ENCODE measurements around the gene SFXN3. TPM values are rescaled to one million over a fixed set of nuclear protein-coding genes. Genes with fewer than 3 reads are reported as not detected.

SFXN3 gene, protein sequence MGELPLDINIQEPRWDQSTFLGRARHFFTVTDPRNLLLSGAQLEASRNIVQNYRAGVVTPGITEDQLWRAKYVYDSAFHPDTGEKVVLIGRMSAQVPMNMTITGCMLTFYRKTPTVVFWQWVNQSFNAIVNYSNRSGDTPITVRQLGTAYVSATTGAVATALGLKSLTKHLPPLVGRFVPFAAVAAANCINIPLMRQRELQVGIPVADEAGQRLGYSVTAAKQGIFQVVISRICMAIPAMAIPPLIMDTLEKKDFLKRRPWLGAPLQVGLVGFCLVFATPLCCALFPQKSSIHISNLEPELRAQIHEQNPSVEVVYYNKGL
- 13.4 and 36.6 TPM in 2 replicates for total RNA-seq

DNA sequence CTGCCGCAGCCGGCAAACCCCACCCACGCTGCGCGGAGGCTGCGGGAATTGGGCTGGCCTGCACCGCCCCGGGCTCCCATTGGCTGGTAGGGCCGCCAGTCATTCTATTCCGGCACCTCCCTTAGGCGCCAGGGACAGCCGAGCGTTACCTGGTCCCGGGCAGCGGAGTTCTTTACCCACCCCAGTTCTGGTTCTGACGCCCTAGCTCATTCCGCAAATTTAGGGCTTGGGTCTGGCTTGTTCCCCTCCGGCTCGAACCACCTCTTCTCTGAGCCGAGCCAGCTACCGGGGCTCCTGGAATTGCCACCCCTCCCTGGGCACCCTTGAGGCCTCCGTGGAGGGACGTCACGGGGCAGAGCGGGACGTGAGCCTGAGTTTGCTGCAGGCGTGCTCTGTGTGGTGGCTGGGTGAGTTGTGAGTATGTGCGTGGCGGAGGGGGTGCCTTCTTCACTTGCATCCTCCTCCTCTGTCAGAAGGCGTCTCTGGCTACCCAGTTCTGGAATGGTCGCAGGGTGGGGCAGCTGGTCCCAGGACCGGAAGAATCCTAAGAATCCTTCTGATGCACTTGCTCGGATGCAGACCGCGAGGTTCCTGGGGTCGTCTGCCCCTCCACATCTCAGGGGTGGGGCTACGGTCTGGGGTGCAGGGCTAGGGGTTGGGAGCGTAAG lies at the start of gene SFXN3, which contains the start of gene PDZD7:
Gene SFXN3, plus strand, starts transcription at position 107 of the 668 bp plus-strand sequence. CDS start 3,461 bp downstream, outside the sequence.
Gene PDZD7, minus strand, starts transcription at position 2 of the 668 bp plus-strand sequence. CDS start 910 bp downstream, outside the sequence.

DNA sequence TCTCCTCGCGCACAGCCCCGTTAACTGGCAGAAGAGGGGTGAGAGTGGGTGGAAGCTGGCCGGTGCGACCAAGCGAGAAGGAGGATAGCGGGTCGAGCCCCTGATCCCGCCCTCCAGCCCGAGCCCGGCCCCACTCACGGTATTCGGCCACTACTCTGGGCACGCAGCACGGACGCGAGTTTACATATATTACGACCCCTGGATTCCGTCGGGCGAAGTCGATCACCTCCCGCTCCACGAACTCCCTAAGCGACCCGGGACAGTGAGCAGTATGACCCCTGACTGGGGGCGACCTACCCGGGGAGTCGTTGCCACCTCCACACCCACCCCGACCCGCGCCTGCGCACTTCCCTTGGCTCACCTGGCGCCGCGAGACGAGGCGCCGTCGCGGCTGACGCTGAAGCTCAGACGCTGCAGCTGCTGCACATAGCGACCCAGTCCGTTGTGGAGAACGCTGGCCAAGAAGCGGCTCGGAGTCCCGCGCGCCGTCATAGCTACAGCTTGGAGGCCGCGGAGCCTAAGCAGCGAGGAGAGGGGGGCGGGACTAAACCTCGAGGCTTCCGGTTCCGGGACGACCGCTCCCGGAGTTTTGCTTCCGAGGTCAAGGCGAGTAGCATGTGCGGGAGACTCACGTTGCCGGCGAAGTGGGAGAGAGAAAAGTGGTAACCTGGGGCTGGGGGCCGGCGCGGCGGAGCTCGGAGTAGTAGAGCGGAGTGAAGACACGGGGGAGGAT lies 43.9 kb upstream of the SFXN3 start, which contains the start of the genes MRPL43 and TWNK:
Gene MRPL43, minus strand, starts transcription at position 546 of the 733 bp plus-strand sequence. Its CDS starts 54 bp downstream, at position 492.
Gene TWNK, plus strand, starts transcription at position 592 of the 733 bp plus-strand sequence. CDS start 668 bp downstream, outside the sequence.

DNA sequence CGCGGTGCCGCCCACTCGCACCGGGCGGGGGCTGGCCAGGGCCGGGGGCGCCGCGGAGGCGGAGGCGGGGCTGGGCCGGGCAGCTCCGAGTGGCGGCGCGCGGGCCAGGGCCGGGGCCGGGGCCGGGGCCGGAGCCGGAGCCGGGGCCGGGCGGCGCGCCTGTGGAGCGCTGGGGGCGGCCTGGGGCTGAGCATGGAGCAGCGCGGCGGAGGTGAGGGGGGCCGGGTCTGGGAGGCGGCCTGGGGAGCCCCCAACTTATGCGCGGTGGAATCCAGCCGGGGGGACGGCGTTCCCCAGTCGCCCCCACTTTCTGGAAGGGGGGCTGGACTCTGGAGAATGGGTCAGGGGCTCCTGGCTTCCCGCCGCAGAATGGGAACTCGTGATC lies 31.3 kb upstream of the SFXN3 start, which contains the start of gene LZTS2:
Gene LZTS2, plus strand, starts transcription at position 67 of the 385 bp plus-strand sequence. CDS start 2,731 bp downstream, outside the sequence.

DNA sequence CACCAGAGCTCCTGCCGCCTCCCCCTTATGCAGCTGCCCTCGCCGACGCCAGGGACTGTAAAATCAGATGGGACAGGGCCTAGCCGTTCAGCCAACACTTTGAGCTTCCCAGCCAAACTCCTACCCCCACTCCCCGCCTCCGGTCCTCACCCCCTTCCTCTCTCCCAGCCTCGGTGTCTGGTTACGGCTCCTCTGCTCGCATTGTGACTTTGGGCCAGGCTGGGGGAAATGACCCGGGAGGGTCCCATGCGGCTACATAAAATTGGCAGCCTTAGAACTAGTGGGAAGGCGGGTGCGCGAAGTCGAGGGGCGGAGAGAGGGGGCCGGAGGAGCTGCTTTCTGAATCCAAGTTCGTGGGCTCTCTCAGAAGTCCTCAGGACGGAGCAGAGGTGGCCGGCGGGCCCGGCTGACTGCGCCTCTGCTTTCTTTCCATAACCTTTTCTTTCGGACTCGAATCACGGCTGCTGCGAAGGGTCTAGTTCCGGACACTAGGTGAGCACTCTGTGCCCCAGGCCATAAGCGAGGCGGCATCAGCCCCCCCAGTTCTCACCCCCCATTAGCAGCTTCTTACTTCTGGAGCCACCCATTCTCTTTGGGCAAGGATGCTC lies 30.7 kb downstream of the SFXN3 start, which contains the start of gene KAZALD1:
Gene KAZALD1, plus strand, starts transcription at position 366 of the 608 bp plus-strand sequence. CDS start 604 bp downstream, outside the sequence.

Other genes with a start within 250 kb of the SFXN3 start
- gene SLF2, start 118.3 kb upstream of the SFXN3 start, total RNA-seq = 11.6 and 23.0 TPM in 2 replicates
- gene SEMA4G, start 61.7 kb upstream of the SFXN3 start, total RNA-seq = 0.21 and 0.96 TPM in 2 replicates
- gene MRPL43, start 43.7 kb upstream of the SFXN3 start, total RNA-seq = 44.6 and 55.0 TPM in 2 replicates
- gene TWNK, start 43.7 kb upstream of the SFXN3 start, total RNA-seq = 8.4 and 11.9 TPM in 2 replicates
- 53.5 and 91.6 TPM in 2 replicates for gene LZTS2, start 31.4 kb upstream of the SFXN3 start, total RNA-seq
- 1.1 and 2.4 TPM in 2 replicates for gene PDZD7, start 105 bp upstream of the SFXN3 start, total RNA-seq
- gene KAZALD1, start 30.8 kb downstream of the SFXN3 start, total RNA-seq = 0.64 and 1.2 TPM in 2 replicates
- gene TLX1, start 100.1 kb downstream of the SFXN3 start, total RNA-seq = under 0.01 TPM in 1 of 2 replicates, not detected in the other
- gene LBX1, start 198.2 kb downstream of the SFXN3 start, total RNA-seq = not detected in 2 replicates

Measured in tracheal epithelial cell (primary cell).